ENCODE data around the gene ARF4.

DNA sequence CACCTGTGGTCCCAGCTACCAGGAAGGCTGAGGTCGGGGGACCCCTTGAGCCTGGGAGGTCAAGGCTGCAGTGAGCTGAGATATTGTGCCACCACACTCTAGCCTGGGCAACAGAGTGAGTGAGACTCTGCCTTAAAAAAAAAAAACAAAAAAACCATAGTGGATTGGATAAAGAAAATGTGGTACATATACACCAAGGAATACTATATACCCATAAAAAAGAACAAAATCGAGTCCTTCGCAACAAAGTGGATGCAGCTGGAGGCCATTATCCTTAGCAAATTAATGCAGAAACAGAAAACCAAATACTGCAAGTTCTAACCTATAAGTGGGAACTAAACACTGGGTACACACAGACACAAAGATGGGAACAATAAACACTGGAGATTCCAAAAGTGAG lies 20.6 kb upstream of the ARF4 start:
- TF ChIP-seq, protein P1, sequence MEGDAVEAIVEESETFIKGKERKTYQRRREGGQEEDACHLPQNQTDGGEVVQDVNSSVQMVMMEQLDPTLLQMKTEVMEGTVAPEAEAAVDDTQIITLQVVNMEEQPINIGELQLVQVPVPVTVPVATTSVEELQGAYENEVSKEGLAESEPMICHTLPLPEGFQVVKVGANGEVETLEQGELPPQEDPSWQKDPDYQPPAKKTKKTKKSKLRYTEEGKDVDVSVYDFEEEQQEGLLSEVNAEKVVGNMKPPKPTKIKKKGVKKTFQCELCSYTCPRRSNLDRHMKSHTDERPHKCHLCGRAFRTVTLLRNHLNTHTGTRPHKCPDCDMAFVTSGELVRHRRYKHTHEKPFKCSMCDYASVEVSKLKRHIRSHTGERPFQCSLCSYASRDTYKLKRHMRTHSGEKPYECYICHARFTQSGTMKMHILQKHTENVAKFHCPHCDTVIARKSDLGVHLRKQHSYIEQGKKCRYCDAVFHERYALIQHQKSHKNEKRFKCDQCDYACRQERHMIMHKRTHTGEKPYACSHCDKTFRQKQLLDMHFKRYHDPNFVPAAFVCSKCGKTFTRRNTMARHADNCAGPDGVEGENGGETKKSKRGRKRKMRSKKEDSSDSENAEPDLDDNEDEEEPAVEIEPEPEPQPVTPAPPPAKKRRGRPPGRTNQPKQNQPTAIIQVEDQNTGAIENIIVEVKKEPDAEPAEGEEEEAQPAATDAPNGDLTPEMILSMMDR (IDR thresholded peaks at IDR 0.05) = no peak
- TF ChIP-seq POLR2A (IDR thresholded peaks at IDR 0.05) (no peak), EP300 (IDR thresholded peaks at IDR 0.05) (no peak), POLR2AphosphoS5 (IDR thresholded peaks at IDR 0.05) (no peak)
